ENCODE data around the gene FKBP2. TPM values are rescaled to one million over a fixed set of nuclear protein-coding genes. Genes with fewer than 3 reads are reported as not detected.

The FKBP2 gene
- total and polyA plus RNA-seq, 5 experiments from 2014 or later: 24.1 to 91.8 (median 84.9) TPM

GRCh38 chr11:64238076-64238475, 2.8 kb upstream of the FKBP2 start:
- Mint-ChIP-seq H3K4me1 (peaks cover 11 to 43% (median 41%) of the 10 kb centered on the region in 4 donors), H3K27me3 (no peaks in the 10 kb centered on the region), H3K9me3 (no peaks in the 10 kb centered on the region), H3K27ac (peak overlapping the region in 8 of 10 donors; percentile 29 to 92 (median 68)), H3K36me3 (peaks cover 0 to 13% (median 0%) of the 10 kb centered on the region in 3 donors), H3K4me3 (peak overlapping the region in 3 of 10 donors; percentile 7 to 57 (median 34))
- ATAC-seq (no peak), DNase-seq (no peak)
- POLR2A ChIA-PET: interaction anchor here (1.1 to 1.8 kb wide), 3 partner anchors 12 to 79 kb away, joined by 3 to 4 read pairs (median 3); partner anchors contain the start of genes NUDT22, TRMT112 and TRPT1

- Mint-ChIP-seq H3K4me3 (peak overlapping the region in 6 of 10 donors; percentile 4 to 72 (median 13)), H3K27me3 (no peaks in the 10 kb centered on the region), H3K36me3 (peaks cover 0 to 15% (median 0%) of the 10 kb centered on the region in 3 donors), H3K27ac (peak overlapping the region in 9 of 10 donors; percentile 13 to 100 (median 83)), H3K4me1 (peaks cover 13 to 44% (median 41%) of the 10 kb centered on the region in 4 donors), H3K9me3 (no peaks in the 10 kb centered on the region)
- DNase-seq (no peak), ATAC-seq (no peak)
- POLR2A ChIA-PET: interaction anchor here (1.1 to 13.8 kb wide), 2 partner anchors 33 to 66 kb away, joined by 3 to 176 read pairs; partner anchors contain the start of gene FERMT3
Observed at GRCh38 chr11:64238999-64239398, 1.9 kb upstream of the FKBP2 start.

- DNase-seq (no peak), ATAC-seq (no peak)
- Mint-ChIP-seq H3K9me3 (no peaks in the 10 kb centered on the region), H3K4me1 (peaks cover 13 to 48% (median 40%) of the 10 kb centered on the region in 4 donors), H3K4me3 (peak overlapping the region; percentile 86 to 96 (median 93)), H3K27me3 (no peaks in the 10 kb centered on the region), H3K27ac (peak overlapping the region; percentile 96 to 100 (median 99)), H3K36me3 (peaks cover 0 to 15% (median 0%) of the 10 kb centered on the region in 3 donors)
- POLR2A ChIA-PET: interaction anchor here (1.0 to 13.8 kb wide), 5 partner anchors 14 to 1422 kb away, joined by 3 to 176 read pairs (median 69); partner anchors contain the start of genes FERMT3, NUDT22, STIP1 and TRPT1
Observed at GRCh38 chr11:64239662-64240434, 1.0 kb upstream of the FKBP2 start.

- Mint-ChIP-seq H3K4me1 (peaks cover 16 to 48% (median 42%) of the 10 kb centered on the region in 4 donors), H3K4me3 (peak overlapping the region; percentile 86 to 96 (median 93)), H3K27me3 (no peaks in the 10 kb centered on the region), H3K27ac (peak overlapping the region; percentile 96 to 100 (median 99)), H3K36me3 (peaks cover 0 to 15% (median 0%) of the 10 kb centered on the region in 3 donors), H3K9me3 (no peaks in the 10 kb centered on the region)
- peak; percentile 78 for ATAC-seq
- DNase-seq: peak in 6 of 10 donors; percentile 98 to 100 (median 100)
- POLR2A ChIA-PET: interaction anchor here (0.6 to 13.8 kb wide), 16 partner anchors 8 to 1487 kb away, joined by 3 to 176 read pairs (median 8); partner anchors contain the start of genes BAD, DNAJC4, ESRRA and FERMT3
Observed at GRCh38 chr11:64241241-64241490, 271 bp downstream of the FKBP2 start.

- DNase-seq (peak in 4 of 10 donors; percentile 99 to 100 (median 99)), ATAC-seq (peak; percentile 4 to 13)
- Mint-ChIP-seq H3K9me3 (no peaks in the 10 kb centered on the region), H3K4me1 (peaks cover 16 to 48% (median 43%) of the 10 kb centered on the region in 4 donors), H3K4me3 (peak overlapping the region; percentile 86 to 96 (median 93)), H3K27me3 (no peaks in the 10 kb centered on the region), H3K36me3 (peaks cover 0 to 15% (median 0%) of the 10 kb centered on the region in 3 donors), H3K27ac (peak overlapping the region; percentile 96 to 100 (median 99))
- POLR2A ChIA-PET: interaction anchor here (0.6 to 13.8 kb wide), 17 partner anchors 8 to 1488 kb away, joined by 3 to 176 read pairs (median 11); partner anchors contain the start of genes BAD, CATSPERZ, DNAJC4 and ESRRA
Observed at GRCh38 chr11:64241491-64242374, 838 bp downstream of the FKBP2 start.

GRCh38 chr11:64243236-64243854, 2.5 kb downstream of the FKBP2 start:
- DNase-seq (no peak), ATAC-seq (no peak)
- POLR2A ChIA-PET: interaction anchor here (0.7 to 13.8 kb wide), 15 partner anchors 8 to 1402 kb away, joined by 3 to 176 read pairs (median 11); partner anchors contain the start of genes BAD, CATSPERZ, DNAJC4 and ESRRA
- Mint-ChIP-seq H3K4me1 (peaks cover 19 to 56% (median 52%) of the 10 kb centered on the region in 4 donors), H3K36me3 (peaks cover 0 to 3% (median 0%) of the 10 kb centered on the region in 3 donors), H3K27me3 (no peaks in the 10 kb centered on the region), H3K4me3 (peak overlapping the region; percentile 42 to 96 (median 63)), H3K27ac (peak overlapping the region in 8 of 10 donors; percentile 12 to 86 (median 64)), H3K9me3 (no peaks in the 10 kb centered on the region)

- Mint-ChIP-seq H3K27me3 (no peaks in the 10 kb centered on the region), H3K4me1 (peaks cover 19 to 54% (median 50%) of the 10 kb centered on the region in 4 donors), H3K27ac (peak overlapping the region in 9 of 10 donors; percentile 11 to 86 (median 52)), H3K36me3 (peaks cover 0 to 2% (median 0%) of the 10 kb centered on the region in 3 donors), H3K9me3 (no peaks in the 10 kb centered on the region), H3K4me3 (peak overlapping the region in 7 of 10 donors; percentile 18 to 96 (median 62))
- ATAC-seq: no peak
- DNase-seq: no peak
- POLR2A ChIA-PET: interaction anchor here (0.9 to 13.8 kb wide), 15 partner anchors 8 to 1403 kb away, joined by 3 to 176 read pairs (median 17); partner anchors contain the start of genes BAD, CATSPERZ, DNAJC4 and ESRRA
Observed at GRCh38 chr11:64244107-64244506, 3.2 kb downstream of the FKBP2 start.

- Mint-ChIP-seq H3K27ac (peak overlapping the region in 7 of 10 donors; percentile 27 to 93 (median 80)), H3K4me3 (peak overlapping the region; percentile 44 to 92 (median 86)), H3K36me3 (peaks cover 0 to 2% (median 0%) of the 10 kb centered on the region in 3 donors), H3K4me1 (peaks cover 19 to 52% (median 50%) of the 10 kb centered on the region in 4 donors), H3K9me3 (no peaks in the 10 kb centered on the region), H3K27me3 (no peaks in the 10 kb centered on the region)
- no peak for ATAC-seq
- DNase-seq: no peak
- POLR2A ChIA-PET: interaction anchor here (0.6 to 13.8 kb wide), 17 partner anchors 9 to 693 kb away, joined by 3 to 176 read pairs (median 6); partner anchors contain the start of genes BAD, DNAJC4, FERMT3 and GPR137
Observed at GRCh38 chr11:64244966-64245365, 4.1 kb downstream of the FKBP2 start.

- ATAC-seq (no peak), DNase-seq (peak in 1 of 10 donors; percentile 52)
- Mint-ChIP-seq H3K4me1 (peaks cover 18 to 49% (median 47%) of the 10 kb centered on the region in 4 donors), H3K27ac (peak overlapping the region in 9 of 10 donors; percentile 57 to 93 (median 80)), H3K4me3 (peak overlapping the region; percentile 79 to 92 (median 88)), H3K36me3 (peaks cover 0 to 2% (median 0%) of the 10 kb centered on the region in 3 donors), H3K27me3 (no peaks in the 10 kb centered on the region), H3K9me3 (no peaks in the 10 kb centered on the region)
- POLR2A ChIA-PET: interaction anchor here (0.6 to 13.8 kb wide), 16 partner anchors 9 to 694 kb away, joined by 3 to 176 read pairs (median 6); partner anchors contain the start of genes BAD, DNAJC4, FERMT3 and GPR137
Observed at GRCh38 chr11:64245401-64245796, 4.5 kb downstream of the FKBP2 start.

GRCh38 chr11:64245797-64246620, 5.1 kb downstream of the FKBP2 start:
- POLR2A ChIA-PET: interaction anchor here (0.7 to 13.8 kb wide), 20 partner anchors 8 to 1519 kb away, joined by 3 to 176 read pairs (median 4); partner anchors contain the start of genes BAD, COX8A, DNAJC4 and ESRRA
- Mint-ChIP-seq H3K4me3 (peak overlapping the region; percentile 79 to 92 (median 88)), H3K27me3 (no peaks in the 10 kb centered on the region), H3K36me3 (peaks cover 0 to 2% (median 0%) of the 10 kb centered on the region in 3 donors), H3K27ac (peak overlapping the region in 9 of 10 donors; percentile 28 to 93 (median 83)), H3K9me3 (no peaks in the 10 kb centered on the region), H3K4me1 (peaks cover 16 to 49% (median 46%) of the 10 kb centered on the region in 4 donors)
- ATAC-seq: peak in 1 of 2 donors; percentile 0
- peak in 8 of 10 donors; percentile 27 to 76 (median 44) for DNase-seq
